Loucy (cell line): ENCODE results near the gene PIGR.
A peak's percentile ranks its signal among the peaks of the same experiment; 100 is the strongest.

ENCODE experiments used
- H2AFZ ChIP-seq: fragments of 200-600 bp; sonication (generic); 2 replicates; pipeline ENCODE4 v1.6.0; 2016; ENCODE audit warnings: antibody characterized with exemption, mild to moderate bottlenecking, low read length, moderate library complexity
- H3F3A ChIP-seq: fragments of 200-600 bp; 2 replicates; pipeline ENCODE4 v1.6.0; 2016; ENCODE audit warnings: antibody characterized with exemption, low read depth, mild to moderate bottlenecking
- H3K27me3 ChIP-seq: fragments of 200-600 bp; sonication (generic); 2 replicates; pipeline ENCODE4 v1.6.1; 2014; ENCODE audit warnings: low read length, mild to moderate bottlenecking; ENCODE audit not compliant: insufficient read depth, poor library complexity, severe bottlenecking
- H3K36me3 ChIP-seq: fragments of 200-600 bp; sonication (generic); 2 replicates; pipeline ENCODE4 v1.6.1; 2016; ENCODE audit warnings: low read length; ENCODE audit not compliant: insufficient read depth
- H3K4me1 ChIP-seq: fragments of 200-600 bp; sonication (generic); 2 replicates; pipeline ENCODE4 v1.5.1; 2014; ENCODE audit warnings: low read length, mild to moderate bottlenecking; ENCODE audit not compliant: insufficient read depth, poor library complexity, severe bottlenecking
- H3K4me2 ChIP-seq: fragments of 200-600 bp; sonication (generic); 2 replicates; pipeline ENCODE4 v1.6.0; 2014; ENCODE audit warnings: antibody characterized with exemption, low read length, low read depth, mild to moderate bottlenecking; ENCODE audit not compliant: poor library complexity, severe bottlenecking
- H3K4me3 ChIP-seq: fragments of 200-600 bp; sonication (generic); 2 replicates; pipeline ENCODE4 v1.5.1; 2014; ENCODE audit warnings: low read length, mild to moderate bottlenecking, mixed read lengths; ENCODE audit not compliant: poor library complexity, severe bottlenecking
- H3K79me2 ChIP-seq: fragments of 200-600 bp; sonication (generic); 2 replicates; pipeline ENCODE4 v1.6.1; 2014; ENCODE audit warnings: low read length; ENCODE audit not compliant: insufficient read depth
- H3K9ac ChIP-seq: fragments of 200-600 bp; sonication (generic); 2 replicates; pipeline ENCODE4 v1.6.0; 2014; ENCODE audit warnings: mild to moderate bottlenecking, low read depth, low read length, moderate library complexity; ENCODE audit not compliant: poor library complexity, severe bottlenecking
- H3K9me2 ChIP-seq: fragments of 200-600 bp; sonication (generic); replicated peaks from 2 replicates; pipeline ENCODE4 v1.6.1; 2016; ENCODE audit warnings: low read depth, low read length, mixed read lengths
- H3K9me3 ChIP-seq: fragments of 200-600 bp; sonication (generic); 2 replicates; pipeline ENCODE4 v1.6.1; 2014; ENCODE audit warnings: mild to moderate bottlenecking, antibody characterized with exemption, low read length, low read depth; ENCODE audit not compliant: insufficient read depth
- H4K20me1 ChIP-seq: fragments of 200-600 bp; sonication (generic); 2 replicates; pipeline ENCODE4 v1.6.0; 2014; ENCODE audit warnings: antibody characterized with exemption, low read length, mild to moderate bottlenecking; ENCODE audit not compliant: insufficient read depth, poor library complexity, severe bottlenecking
- CTCF ChIP-seq: fragments of 200-600 bp; sonication (generic); conservative IDR thresholded peaks from 2 replicates; pipeline ENCODE4 v1.5.1; 2014; ENCODE audit warnings: mild to moderate bottlenecking, antibody characterized with exemption, low read length
- EZH2phosphoT487 ChIP-seq: fragments of 200-600 bp; IDR thresholded peaks from 2 replicates; pipeline ENCODE4 v1.6.1; 2018; ENCODE audit warnings: antibody characterized with exemption, mild to moderate bottlenecking, moderate library complexity, borderline replicate concordance

Gene PIGR

GRCh38 chr1:206929524-206929923 is 16.7 kb downstream of the PIGR start:
- Histone ChIP-seq H3K9me2 (no peaks in the 10 kb centered on the region), H2AFZ (no peak overlapping the region), H3F3A (no peaks in the 10 kb centered on the region), H3K79me2 (no peaks in the 10 kb centered on the region), H3K27me3 (no peaks in the 10 kb centered on the region), H3K4me3 (no peak overlapping the region), H3K9ac (no peak overlapping the region), H3K9me3 (no peaks in the 10 kb centered on the region), H4K20me1 (no peaks in the 10 kb centered on the region), H3K4me2 (no peak overlapping the region), H3K36me3 (no peaks in the 10 kb centered on the region), H3K4me1 (peaks cover 4% of the 10 kb centered on the region)
- 0 out of 2 replicates have a peak, but pooled peaks have one; percentile 13 for TF ChIP-seq CTCF
- no peak for TF ChIP-seq EZH2phosphoT487

GRCh38 chr1:206926286-206926685 is 20.0 kb downstream of the PIGR start:
- Histone ChIP-seq H3F3A (no peaks in the 10 kb centered on the region), H3K4me2 (no peak overlapping the region), H3K79me2 (no peaks in the 10 kb centered on the region), H3K4me1 (peaks cover 27% of the 10 kb centered on the region), H2AFZ (no peak overlapping the region), H3K9ac (no peak overlapping the region), H3K9me2 (no peaks in the 10 kb centered on the region), H4K20me1 (no peaks in the 10 kb centered on the region), H3K36me3 (no peaks in the 10 kb centered on the region), H3K27me3 (no peaks in the 10 kb centered on the region), H3K9me3 (no peaks in the 10 kb centered on the region), H3K4me3 (no peak overlapping the region)
- TF ChIP-seq CTCF = no peak
- no peak for TF ChIP-seq EZH2phosphoT487

GRCh38 chr1:206925106-206925736 is 21.0 kb downstream of the PIGR start:
- no peak overlapping the region for H3K4me3 ChIP-seq
- no peaks in the 10 kb centered on the region for H4K20me1 ChIP-seq
- H3K4me1 ChIP-seq = peaks cover 33% of the 10 kb centered on the region
- H3K9me2 ChIP-seq = no peaks in the 10 kb centered on the region
- no peaks in the 10 kb centered on the region for H3K79me2 ChIP-seq
- H3K9ac ChIP-seq = no peak overlapping the region
- H3K9me3 ChIP-seq = no peaks in the 10 kb centered on the region
- no peak overlapping the region for H3K4me2 ChIP-seq
- H3F3A ChIP-seq = no peaks in the 10 kb centered on the region
- TF ChIP-seq CTCF (peak; percentile 41; the same call in 1 of the 2 replicates), EZH2phosphoT487 (no peak)
- H3K36me3 ChIP-seq = no peaks in the 10 kb centered on the region
- no peaks in the 10 kb centered on the region for H3K27me3 ChIP-seq
- H2AFZ ChIP-seq = no peak overlapping the region
